ENCODE data around the gene RCAN2. TPM values are rescaled to one million over a fixed set of nuclear protein-coding genes. Genes with fewer than 3 reads are reported as not detected.

The RCAN2 gene
- total RNA-seq, 1 experiment from 2014 or later = not detected

DNA sequence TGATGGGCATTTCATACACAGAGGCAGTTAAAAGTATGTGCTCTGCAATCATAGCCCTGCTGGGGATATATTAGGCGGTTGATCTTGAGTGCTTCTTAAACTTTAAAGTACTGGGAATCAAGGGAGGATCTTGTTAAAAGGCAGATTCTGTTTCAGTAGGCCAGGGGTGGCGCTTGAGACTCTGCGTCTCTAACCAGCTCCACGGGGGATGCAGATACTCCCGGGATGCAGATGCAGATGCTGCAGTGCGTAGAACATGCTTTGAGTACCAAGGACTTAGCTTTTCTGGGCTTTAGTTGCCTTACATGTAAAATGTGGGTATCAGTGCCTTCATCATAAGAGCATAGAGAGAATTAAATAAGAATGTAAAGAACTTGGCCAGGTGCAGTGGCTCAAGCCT lies 276.0 kb downstream of the RCAN2 start:
- intact Hi-C loops (cut with micrococcal nuclease; ENCODE audit: unreplicated experiment) = no loop called here
- Histone ChIP-seq H3K36me3 (ENCODE audit: insufficient read depth, low read length, poor library complexity, severe bottlenecking) (no peaks in the 10 kb centered on the region), H3K4me1 (ENCODE audit: insufficient read depth, low read length, poor library complexity, severe bottlenecking) (no peaks in the 10 kb centered on the region), H3K27ac (ENCODE audit: low read depth, low read length, poor library complexity, severe bottlenecking) (no peak overlapping the region), H3K27me3 (replicated peaks; ENCODE audit: insufficient read depth, low read depth, low read length, poor library complexity) (no peaks in the 10 kb centered on the region), H3K9me3 (ENCODE audit: low read depth, low read length, poor library complexity, severe bottlenecking) (no peaks in the 10 kb centered on the region), H3K4me3 (ENCODE audit: low read depth, low read length, poor library complexity, severe bottlenecking) (no peak overlapping the region)
- CTCF ChIA-PET = no interaction called here
- no peak for DNase-seq (ENCODE audit: low spot score)
- no TSS peak for BruUV-seq (replicated peaks)
- POLR2A ChIA-PET (ENCODE audit: low non-redundant PET) = no interaction called here
- TF ChIP-seq, protein P1, sequence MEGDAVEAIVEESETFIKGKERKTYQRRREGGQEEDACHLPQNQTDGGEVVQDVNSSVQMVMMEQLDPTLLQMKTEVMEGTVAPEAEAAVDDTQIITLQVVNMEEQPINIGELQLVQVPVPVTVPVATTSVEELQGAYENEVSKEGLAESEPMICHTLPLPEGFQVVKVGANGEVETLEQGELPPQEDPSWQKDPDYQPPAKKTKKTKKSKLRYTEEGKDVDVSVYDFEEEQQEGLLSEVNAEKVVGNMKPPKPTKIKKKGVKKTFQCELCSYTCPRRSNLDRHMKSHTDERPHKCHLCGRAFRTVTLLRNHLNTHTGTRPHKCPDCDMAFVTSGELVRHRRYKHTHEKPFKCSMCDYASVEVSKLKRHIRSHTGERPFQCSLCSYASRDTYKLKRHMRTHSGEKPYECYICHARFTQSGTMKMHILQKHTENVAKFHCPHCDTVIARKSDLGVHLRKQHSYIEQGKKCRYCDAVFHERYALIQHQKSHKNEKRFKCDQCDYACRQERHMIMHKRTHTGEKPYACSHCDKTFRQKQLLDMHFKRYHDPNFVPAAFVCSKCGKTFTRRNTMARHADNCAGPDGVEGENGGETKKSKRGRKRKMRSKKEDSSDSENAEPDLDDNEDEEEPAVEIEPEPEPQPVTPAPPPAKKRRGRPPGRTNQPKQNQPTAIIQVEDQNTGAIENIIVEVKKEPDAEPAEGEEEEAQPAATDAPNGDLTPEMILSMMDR (conservative IDR thresholded peaks at IDR 0.05; ENCODE audit: low read depth, low read length) = no peak
- TF ChIP-seq EZH2 (IDR thresholded peaks at IDR 0.05; ENCODE audit: borderline replicate concordance, low read depth, low read length, poor library complexity, severe bottlenecking) = no peak

DNA sequence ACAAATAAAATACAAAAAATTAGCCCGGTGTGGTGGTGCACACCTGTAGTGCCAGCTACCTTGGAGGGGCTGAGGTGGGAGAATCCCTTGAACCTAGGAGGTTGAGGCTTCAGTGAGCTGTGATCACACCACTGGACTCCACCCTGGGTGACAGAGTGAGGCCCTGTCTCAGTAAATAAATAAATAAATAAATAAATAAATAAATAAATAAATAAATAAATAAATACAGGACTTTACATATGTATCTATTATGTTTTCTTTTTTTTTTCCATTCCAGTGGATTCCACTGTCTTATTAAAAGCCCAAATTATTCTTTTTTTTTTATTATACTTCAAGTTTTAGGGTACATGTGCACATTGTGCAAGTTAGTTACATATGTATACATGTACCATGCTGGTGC lies 279.3 kb downstream of the RCAN2 start:
- Histone ChIP-seq H3K27me3 (replicated peaks; ENCODE audit: insufficient read depth, low read depth, low read length, poor library complexity) (peaks cover 4% of the 10 kb centered on the region), H3K27ac (ENCODE audit: low read depth, low read length, poor library complexity, severe bottlenecking) (no peak overlapping the region), H3K36me3 (ENCODE audit: insufficient read depth, low read length, poor library complexity, severe bottlenecking) (no peaks in the 10 kb centered on the region), H3K9me3 (ENCODE audit: low read depth, low read length, poor library complexity, severe bottlenecking) (no peaks in the 10 kb centered on the region), H3K4me3 (ENCODE audit: low read depth, low read length, poor library complexity, severe bottlenecking) (no peak overlapping the region), H3K4me1 (ENCODE audit: insufficient read depth, low read length, poor library complexity, severe bottlenecking) (no peaks in the 10 kb centered on the region)
- intact Hi-C loops (cut with micrococcal nuclease; ENCODE audit: unreplicated experiment) = no loop called here
- ChIA-PET CTCF (no interaction called here), POLR2A (ENCODE audit: low non-redundant PET) (no interaction called here)
- TF ChIP-seq, protein P1 (conservative IDR thresholded peaks at IDR 0.05; ENCODE audit: low read depth, low read length) = no peak
- no peak for TF ChIP-seq EZH2 (IDR thresholded peaks at IDR 0.05; ENCODE audit: borderline replicate concordance, low read depth, low read length, poor library complexity, severe bottlenecking)
- no peak for DNase-seq (ENCODE audit: low spot score)
- BruUV-seq (replicated peaks) = no TSS peak

- intact Hi-C loops (cut with micrococcal nuclease; ENCODE audit: unreplicated experiment) = no loop called here
- Histone ChIP-seq H3K4me3 (ENCODE audit: low read depth, low read length, poor library complexity, severe bottlenecking) (no peak overlapping the region), H3K9me3 (ENCODE audit: low read depth, low read length, poor library complexity, severe bottlenecking) (no peaks in the 10 kb centered on the region), H3K4me1 (ENCODE audit: insufficient read depth, low read length, poor library complexity, severe bottlenecking) (no peaks in the 10 kb centered on the region), H3K36me3 (ENCODE audit: insufficient read depth, low read length, poor library complexity, severe bottlenecking) (no peaks in the 10 kb centered on the region), H3K27me3 (replicated peaks; ENCODE audit: insufficient read depth, low read depth, low read length, poor library complexity) (peaks cover 4% of the 10 kb centered on the region), H3K27ac (ENCODE audit: low read depth, low read length, poor library complexity, severe bottlenecking) (no peak overlapping the region)
- CTCF ChIA-PET = no interaction called here
- POLR2A ChIA-PET (ENCODE audit: low non-redundant PET) = no interaction called here
- no peak for TF ChIP-seq EZH2 (IDR thresholded peaks at IDR 0.05; ENCODE audit: borderline replicate concordance, low read depth, low read length, poor library complexity, severe bottlenecking)
- TF ChIP-seq, protein P1 (conservative IDR thresholded peaks at IDR 0.05; ENCODE audit: low read depth, low read length) = no peak
- DNase-seq (ENCODE audit: low spot score) = no peak
- no TSS peak for BruUV-seq (replicated peaks)
Observed at GRCh38 chr6:46210294-46210693, 281.0 kb downstream of the RCAN2 start.

Measured in A673 (cell line).